ENCODE results near the gene ATP11A. TPM values are rescaled to one million over a fixed set of nuclear protein-coding genes. Genes with fewer than 3 reads are reported as not detected.

The ATP11A gene
- total RNA-seq, 3 donors from 2014 or later, result 22.1 to 27.2 (median 26.8) TPM

- DNase-seq (ENCODE audit: low spot score in 2 of 2), result no peak
- Histone ChIP-seq H3K27ac (no peak overlapping the region), H3K4me1 (peaks cover 0 to 7% of the 10 kb centered on the region in 2 donors), H3K27me3 (peaks cover 0 to 3% of the 10 kb centered on the region in 2 donors), H3K9me3 (no peaks in the 10 kb centered on the region), H3K36me3 (no peaks in the 10 kb centered on the region), H3K4me3 (no peak overlapping the region)
- TF ChIP-seq CTCF (IDR thresholded peaks at IDR 0.05) (no peak), POLR2AphosphoS5 (IDR thresholded peaks at IDR 0.05) (no peak), POLR2A (IDR thresholded peaks at IDR 0.05) (no peak)
- intact Hi-C loops (cut with DNase I; ENCODE audit: low total_unique reads), result no loop called here
Observed at GRCh38 chr13:112890316-112891145, 200.7 kb downstream of the ATP11A start.

- H3K36me3 ChIP-seq, result no peaks in the 10 kb centered on the region
- peaks cover 0 to 6% of the 10 kb centered on the region in 2 donors for H3K27me3 ChIP-seq
- intact Hi-C loops (cut with DNase I; ENCODE audit: low total_unique reads), result no loop called here
- no peak overlapping the region for H3K4me3 ChIP-seq
- no peak overlapping the region for H3K27ac ChIP-seq
- no peak for DNase-seq (ENCODE audit: low spot score in 2 of 2)
- TF ChIP-seq POLR2A (IDR thresholded peaks at IDR 0.05) (no peak), CTCF (IDR thresholded peaks at IDR 0.05) (no peak)
- no peaks in the 10 kb centered on the region for H3K9me3 ChIP-seq
- H3K4me1 ChIP-seq, result peaks cover 0 to 7% of the 10 kb centered on the region in 2 donors
Observed at GRCh38 chr13:112891477-112892401, 201.9 kb downstream of the ATP11A start.

- no peak for DNase-seq (ENCODE audit: low spot score in 2 of 2)
- H3K27me3 ChIP-seq, result peaks cover 0 to 6% of the 10 kb centered on the region in 2 donors
- TF ChIP-seq CTCF (IDR thresholded peaks at IDR 0.05) (no peak), POLR2A (IDR thresholded peaks at IDR 0.05) (no peak), POLR2AphosphoS5 (IDR thresholded peaks at IDR 0.05) (no peak)
- intact Hi-C loops (cut with DNase I; ENCODE audit: low total_unique reads), result no loop called here
- H3K4me1 ChIP-seq, result peaks cover 0 to 7% of the 10 kb centered on the region in 2 donors
- H3K4me3 ChIP-seq, result no peak overlapping the region
- H3K9me3 ChIP-seq, result no peaks in the 10 kb centered on the region
- H3K27ac ChIP-seq, result no peak overlapping the region
- H3K36me3 ChIP-seq, result no peaks in the 10 kb centered on the region
Observed at GRCh38 chr13:112892426-112893206, 202.8 kb downstream of the ATP11A start.

- Histone ChIP-seq H3K4me3 (no peak overlapping the region), H3K9me3 (no peaks in the 10 kb centered on the region), H3K27ac (peak overlapping the region in 1 of 2 donors; percentile 58), H3K4me1 (peaks cover 0 to 7% of the 10 kb centered on the region in 2 donors), H3K36me3 (no peaks in the 10 kb centered on the region), H3K27me3 (peaks cover 0 to 6% of the 10 kb centered on the region in 2 donors)
- TF ChIP-seq POLR2A (IDR thresholded peaks at IDR 0.05), result no peak
- DNase-seq (ENCODE audit: low spot score in 2 of 2), result no peak
- intact Hi-C loops (cut with DNase I; ENCODE audit: low total_unique reads), result no loop called here
Observed at GRCh38 chr13:112893207-112893569, 203.3 kb downstream of the ATP11A start.
